HG02759 (cell line): ENCODE data around the gene RFTN1.
A peak's percentile ranks its signal among the peaks of the same experiment; 100 is the strongest.

ENCODE experiments used
- ATAC-seq: cut with Tn5 transposase; IDR thresholded peaks from one replicate; pipeline ENCODE4 v1.9.1; 2021; ENCODE audit warnings: mild to moderate bottlenecking, moderate library complexity; ENCODE audit not compliant: unreplicated experiment

RFTN1 gene

DNA sequence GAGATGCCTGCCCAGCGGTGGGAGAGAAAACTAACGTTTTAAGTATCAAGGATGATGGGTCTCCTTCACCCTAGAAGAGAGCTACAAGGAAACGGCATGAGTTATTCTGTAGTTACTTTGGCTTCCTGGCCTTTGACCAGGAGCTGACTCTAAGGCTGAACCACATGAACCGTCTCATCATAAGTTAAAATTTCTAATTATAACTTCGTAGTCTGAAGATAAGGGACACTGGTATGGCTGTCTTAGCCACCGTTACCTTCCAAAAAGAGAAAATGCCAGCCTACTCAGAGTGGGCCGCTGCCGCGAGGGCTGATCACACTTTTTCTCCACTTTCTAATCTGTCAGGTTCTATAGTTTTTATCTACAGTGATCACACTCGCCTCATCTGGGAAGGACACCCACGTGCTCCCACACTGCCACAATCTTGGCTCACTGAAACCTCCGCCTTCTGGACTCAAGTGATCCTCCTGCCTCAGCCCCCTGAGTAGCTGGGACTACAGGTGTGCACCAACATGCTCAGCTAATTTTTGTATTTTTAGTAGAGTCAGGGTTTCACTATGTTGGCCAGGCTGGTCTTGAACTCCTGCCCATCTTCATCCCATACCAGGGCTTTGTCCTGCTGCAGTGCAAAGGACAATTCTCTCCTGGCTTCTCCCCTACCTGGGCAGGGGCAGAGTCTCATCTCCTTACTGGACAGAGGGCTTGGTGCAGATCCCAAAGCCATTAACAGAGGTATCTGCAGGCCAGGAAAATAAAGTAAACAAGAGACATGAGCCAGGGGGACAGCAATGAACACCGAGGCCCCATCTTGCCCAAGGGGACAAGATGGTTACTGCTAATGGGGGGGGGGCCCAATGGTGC is 73.4 kb downstream of the RFTN1 start:
- no peak for ATAC-seq

DNA sequence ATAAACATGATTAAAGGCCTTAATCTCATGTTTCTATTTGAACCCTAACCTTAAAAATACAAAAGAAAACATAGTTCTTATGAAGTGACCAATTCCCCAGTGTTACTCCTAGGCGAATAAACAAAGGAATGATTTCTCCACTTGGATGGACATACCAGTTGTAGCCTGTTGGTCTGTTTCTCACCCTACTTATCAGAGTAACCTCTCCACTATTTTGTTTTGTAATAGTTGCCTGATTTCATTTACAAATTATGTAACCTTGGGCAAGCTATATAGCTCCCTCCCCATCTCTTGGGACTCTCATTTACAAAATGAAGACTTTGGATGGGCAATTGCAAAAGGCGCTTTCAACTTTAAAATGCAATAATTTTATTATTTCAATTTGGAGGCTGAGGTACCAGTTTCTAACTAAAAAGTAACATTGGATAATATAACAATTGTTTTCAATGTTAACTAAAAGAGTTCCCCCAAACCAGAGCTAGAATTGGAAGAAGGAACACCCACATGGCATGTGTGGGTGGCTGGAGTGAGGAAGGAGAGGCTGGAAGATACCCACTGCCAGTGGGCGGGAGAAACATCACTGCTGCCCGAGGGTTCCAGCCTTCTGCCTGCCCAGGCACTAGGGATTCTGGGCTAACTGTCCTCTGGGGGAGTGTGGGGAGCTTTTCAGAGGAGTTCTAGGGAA is 74.2 kb downstream of the RFTN1 start:
- no peak for ATAC-seq

DNA sequence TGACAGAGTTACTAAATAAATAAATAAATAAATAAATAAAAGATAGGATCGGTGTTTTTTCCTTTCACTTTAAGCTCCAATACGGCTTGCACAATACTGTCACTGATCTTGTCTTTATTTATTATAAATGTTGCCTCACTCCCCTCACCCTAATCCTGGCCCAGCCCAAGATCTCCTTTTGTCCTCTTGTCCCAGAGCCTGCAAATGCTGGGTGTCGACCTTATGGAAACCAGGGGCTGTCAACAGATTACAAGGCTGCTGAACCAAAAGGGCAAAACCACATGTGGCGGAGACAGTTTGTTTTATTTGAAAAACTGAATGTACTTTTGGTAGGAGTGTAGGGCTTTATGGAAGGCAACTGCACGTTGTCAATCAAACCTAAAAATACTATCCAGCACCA is 75.9 kb downstream of the RFTN1 start:
- ATAC-seq: no peak

DNA sequence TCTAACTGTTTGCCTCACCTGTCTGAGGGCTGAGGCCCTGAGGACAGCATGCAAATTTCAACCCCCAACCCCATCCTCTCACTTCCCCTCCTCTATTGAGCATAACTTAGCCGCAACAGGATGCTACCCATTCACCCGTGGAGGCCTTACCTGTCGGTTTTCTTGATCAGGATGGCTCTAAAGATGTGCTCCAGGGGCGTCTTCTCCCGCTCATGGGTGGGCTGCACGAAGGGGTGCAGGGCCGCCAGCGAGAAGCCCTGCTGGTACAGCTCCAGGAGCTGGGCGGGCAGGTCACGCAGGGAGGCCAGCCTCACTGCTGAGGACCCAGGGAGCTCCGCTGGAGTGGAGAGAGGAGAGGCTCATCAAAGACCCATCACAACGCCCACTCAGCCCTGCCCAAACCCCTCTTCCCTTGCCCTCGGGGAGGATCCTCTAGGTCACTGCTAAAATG is 79.8 kb downstream of the RFTN1 start:
- ATAC-seq: peak; percentile 76

DNA sequence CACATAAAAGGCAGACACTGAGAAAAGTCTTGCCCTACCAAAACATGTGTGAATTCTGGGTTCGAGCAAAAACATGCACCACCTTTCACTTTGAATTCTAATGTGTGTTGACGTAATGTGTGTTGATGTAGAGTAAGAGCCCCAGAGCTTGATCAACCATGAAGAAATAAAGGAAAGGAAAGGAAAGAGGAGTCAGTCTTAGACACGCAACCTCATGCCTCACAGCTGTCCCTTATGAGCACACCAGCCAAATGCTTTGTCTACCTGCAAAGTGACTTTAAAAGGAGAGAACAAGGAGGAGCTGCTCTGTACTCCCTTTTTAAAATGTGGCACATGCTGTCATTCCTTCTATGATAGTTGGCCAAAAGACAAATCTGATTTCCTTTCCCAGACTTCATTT is 80.8 kb downstream of the RFTN1 start:
- ATAC-seq: no peak

DNA sequence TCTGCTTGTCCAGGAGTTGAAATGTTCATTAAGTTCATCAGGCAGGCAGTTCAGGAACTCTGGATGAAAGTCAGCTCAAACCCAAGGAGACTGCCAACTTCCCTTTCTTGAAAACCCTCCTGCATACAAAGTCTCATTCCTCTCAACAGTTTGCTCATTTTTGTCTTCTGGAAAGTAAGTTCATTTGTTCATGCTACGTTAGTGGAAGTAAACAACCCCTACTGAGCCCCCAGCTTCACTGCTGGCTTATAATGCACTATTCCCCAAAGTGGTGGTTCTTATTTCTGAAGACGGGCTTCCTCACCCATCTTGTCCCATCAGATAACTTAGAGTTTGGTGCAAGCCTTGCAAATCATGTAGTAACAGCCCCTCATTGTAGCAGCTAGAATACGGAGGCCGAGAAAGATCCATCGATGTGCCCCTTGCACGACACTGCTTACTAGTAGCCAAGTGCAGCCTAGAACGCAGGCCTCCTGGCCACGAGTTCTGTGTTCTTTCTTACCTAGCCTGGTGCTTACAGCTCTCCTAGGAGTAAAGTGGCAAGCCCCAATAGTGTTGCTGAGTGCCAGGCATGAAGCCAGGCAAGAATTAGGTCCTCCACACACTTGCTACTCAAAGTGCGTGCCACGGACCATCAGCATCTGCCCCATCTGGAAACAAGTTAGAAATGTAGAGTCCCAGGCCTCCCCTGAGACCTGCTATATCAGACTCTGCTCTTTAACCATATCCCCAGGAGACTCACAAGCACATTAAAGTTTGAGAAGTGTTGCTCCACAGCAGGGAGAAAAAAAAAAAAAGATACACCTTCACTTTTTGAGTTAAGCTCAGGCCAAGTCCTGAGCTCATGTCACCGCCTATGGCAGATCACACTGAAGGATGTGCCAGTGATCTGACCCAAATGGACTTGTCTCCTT is 82.5 kb downstream of the RFTN1 start:
- peak; percentile 66 for ATAC-seq

DNA sequence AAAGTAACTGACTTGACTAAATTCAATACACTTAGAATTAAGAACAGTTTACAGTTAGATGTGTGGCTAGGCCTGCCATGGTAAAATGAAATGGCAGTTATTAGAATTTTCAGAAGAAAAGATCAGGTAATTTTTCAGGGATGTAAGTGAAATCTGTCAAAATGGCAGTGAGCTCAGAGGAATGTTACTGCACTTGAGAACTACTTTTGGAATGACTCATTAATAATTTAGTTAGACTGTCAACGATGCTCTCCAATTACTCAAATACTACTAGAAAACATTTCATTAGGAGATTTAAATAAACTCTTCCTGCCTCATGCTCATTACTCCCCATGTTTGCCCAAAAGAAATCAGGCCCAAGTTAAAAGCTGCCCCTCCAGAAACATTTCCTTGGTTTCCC is 84.4 kb downstream of the RFTN1 start:
- no peak for ATAC-seq

DNA sequence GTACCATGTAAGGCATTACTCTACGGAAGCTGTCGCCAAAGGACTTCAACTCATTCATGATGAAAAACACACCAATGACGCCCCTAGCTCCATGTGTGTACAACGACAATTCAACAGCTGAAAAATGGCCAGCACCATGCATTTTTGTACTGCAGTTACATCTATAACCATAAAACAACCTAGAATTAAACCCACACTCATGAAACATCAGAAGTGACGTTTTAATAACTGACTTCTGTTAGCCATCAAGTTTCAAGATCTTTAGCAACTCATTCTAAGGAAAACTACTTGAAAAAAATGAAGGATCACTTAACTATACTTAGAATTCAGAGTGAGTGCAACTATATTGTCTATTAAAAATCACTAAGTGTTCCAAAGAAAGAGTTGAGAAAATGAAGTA is 84.9 kb downstream of the RFTN1 start:
- ATAC-seq: no peak

DNA sequence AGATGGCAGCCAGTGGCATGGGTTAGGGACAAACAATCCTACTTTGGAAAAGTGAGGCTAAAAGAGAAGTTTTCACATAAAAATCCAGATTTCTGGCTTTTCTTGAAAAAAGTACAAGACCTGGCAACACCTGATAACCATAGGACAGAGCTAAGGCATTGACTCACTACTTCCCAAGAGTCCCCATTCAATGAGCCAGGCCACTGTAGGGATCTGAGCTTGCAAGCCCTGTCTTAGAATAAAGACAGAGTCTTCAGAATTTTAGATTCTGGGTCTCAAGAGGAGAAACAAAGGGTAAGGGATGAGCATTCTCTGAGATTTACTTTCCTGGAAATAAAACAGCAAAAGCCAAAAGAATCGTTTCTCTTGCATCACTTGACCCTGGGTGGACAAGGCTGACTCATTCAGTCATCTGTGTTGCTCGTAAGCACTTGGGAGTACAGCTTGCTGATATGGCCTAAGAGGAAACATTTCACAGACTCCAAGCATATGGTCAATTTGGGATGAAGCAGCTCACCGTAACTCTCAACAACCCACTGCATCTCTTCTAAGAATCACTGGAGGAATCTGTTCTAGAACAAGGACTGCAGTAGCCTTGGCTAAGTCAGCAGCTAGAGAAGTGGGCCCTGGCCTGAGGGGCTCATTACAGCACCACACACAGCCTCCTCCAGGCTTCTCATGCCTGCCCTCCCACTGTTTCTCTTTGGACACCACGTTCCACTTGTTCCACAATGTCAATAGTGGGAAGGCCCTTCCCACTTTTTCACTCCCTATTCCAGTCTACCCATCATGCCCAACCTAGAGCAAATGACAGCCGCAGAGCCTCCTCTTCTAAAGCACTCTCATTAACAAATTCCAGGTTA is 86.2 kb downstream of the RFTN1 start:
- no peak for ATAC-seq

DNA sequence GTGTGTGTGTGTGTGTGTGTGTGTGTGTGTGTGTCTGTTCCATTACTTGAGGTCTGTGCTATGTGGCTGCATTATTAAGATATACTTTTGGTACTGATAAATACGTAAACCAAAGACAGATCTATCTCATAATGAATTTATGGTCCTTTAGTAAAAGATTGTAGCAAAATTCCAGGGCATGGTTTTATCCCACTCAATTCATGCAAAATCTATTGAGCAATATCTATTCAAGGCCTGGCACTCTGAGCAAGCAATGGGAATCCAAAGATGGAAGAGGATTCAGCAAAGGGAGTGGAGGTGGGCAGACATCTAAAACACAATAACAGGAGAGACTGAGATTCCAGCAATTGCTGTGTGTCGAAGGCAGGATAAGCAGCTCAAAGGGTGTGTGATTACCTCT is 86.8 kb downstream of the RFTN1 start:
- ATAC-seq: no peak

DNA sequence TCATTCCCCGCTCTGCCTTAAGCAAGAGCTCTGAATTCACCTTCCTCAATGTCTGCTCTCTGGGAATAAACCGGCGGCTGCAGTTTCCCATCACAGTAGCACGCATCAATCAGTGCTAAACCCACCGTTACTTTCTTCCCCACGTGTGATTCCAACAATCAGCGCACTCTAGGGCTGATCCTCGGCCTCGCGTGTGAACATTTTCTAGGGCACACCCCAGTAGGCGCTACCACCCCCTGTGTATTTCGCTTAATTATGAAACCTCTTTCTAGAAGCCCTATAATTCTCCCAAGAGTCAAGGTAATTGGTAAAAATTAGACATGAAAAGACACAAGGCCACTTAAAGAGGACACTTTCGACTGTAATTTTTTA is 87.5 kb downstream of the RFTN1 start:
- ATAC-seq: no peak

DNA sequence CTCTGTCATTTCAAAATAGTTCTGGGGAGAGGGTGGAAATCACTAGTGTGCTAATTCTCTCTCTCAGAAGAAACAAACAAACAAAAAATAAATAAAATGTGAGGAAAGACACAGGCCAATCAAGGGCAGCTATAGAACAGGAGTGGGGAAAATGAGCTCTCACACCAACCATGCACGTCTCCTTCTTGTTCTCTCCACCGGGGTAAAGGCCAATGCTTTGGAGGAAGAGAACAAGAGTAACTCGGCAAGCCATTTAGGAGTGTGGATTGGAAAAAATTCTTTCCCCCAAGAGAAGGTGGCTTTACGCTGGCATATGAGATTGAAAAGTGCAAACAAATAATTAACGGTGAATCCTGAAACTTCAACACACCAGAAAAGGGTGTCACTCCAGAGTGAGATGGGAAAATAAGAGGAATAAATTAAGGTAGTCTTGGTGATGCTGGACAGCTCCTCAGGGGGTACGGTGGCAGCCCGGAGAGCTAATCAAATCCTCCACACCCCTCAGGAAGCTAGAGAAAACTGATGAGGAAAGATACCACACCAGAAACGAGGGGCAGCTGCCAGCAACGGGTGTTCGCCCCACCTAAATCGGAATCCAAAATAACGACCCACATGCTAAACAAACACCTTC is 88.0 kb downstream of the RFTN1 start:
- ATAC-seq: no peak

DNA sequence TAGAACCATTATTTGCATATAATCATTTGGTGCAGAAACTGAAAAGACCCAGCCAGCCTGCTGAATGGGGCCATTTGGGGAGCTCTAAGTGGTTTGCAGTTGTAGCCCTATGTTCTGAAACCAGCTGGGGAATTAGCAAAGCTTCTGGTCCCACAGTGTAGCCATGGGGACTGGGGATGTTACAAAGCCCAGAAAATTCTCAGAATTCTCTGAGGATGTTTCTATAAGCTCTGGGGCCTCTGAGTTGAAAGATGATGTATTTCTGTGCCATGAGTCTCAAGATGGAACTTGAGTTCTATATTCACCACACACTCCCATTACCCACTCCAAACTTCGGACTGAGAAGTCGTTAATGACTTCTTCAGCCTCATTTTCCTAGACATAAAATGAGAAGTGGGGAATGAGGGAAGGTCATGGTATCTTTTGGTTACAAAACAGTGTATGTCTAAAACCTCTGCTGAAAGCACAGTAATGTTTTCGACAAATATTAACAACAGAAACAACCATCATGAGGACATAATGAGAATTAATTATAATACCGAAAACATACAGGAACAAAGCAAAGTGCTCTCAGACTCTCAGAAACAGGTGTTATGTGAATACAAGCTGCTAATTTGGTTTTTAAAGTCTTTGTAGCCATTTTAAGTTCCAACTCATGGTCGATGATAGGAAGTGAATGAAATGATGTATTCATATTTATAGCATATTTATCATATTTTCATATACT is 89.4 kb downstream of the RFTN1 start:
- ATAC-seq: peak; percentile 80

DNA sequence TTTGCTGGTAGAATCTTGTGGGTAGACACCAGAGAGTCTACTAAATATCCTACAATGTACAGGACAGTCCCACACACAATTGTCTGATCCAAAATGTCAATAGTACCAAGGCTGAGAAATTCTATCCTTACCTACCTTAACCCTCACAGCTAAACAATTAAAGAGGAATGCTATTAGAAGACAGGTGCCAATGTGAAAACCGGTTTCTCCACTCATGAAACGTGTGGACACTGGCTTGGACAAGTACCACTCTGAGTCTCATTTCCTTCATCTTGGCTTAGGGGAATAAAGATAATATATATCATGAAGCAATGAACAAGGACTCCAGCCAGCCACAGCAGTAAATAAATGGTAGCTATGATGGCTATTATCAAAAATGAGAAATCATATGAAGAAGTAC is 90.2 kb downstream of the RFTN1 start:
- no peak for ATAC-seq

DNA sequence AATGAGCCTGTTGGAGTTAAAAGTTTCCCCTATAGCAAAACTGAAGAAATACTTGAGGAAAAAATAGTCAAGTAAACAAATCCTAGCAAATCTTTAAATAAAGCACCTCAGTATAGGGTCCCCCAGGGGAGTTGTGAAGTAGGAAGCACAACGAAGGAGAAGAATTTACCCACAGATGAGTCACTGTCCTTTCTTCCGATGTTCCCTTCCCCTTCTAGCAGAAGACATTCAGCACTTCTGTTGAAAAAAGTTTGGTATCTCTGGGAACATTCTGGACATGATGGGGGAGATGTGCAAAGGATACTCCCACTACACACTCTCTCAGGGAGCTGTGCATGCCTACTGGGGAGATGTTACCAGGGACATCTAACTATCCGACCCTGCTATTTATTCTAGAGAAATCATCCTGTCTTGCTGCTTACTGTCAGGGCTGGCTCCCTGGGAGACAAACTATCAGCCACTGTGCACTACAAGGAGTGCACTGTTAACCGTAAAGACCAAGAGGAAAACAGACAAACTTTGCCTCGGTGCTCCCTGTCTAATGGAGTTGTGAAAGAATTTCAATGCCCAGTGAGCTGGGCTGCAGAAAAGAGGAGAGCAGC is 93.8 kb downstream of the RFTN1 start:
- ATAC-seq: no peak

DNA sequence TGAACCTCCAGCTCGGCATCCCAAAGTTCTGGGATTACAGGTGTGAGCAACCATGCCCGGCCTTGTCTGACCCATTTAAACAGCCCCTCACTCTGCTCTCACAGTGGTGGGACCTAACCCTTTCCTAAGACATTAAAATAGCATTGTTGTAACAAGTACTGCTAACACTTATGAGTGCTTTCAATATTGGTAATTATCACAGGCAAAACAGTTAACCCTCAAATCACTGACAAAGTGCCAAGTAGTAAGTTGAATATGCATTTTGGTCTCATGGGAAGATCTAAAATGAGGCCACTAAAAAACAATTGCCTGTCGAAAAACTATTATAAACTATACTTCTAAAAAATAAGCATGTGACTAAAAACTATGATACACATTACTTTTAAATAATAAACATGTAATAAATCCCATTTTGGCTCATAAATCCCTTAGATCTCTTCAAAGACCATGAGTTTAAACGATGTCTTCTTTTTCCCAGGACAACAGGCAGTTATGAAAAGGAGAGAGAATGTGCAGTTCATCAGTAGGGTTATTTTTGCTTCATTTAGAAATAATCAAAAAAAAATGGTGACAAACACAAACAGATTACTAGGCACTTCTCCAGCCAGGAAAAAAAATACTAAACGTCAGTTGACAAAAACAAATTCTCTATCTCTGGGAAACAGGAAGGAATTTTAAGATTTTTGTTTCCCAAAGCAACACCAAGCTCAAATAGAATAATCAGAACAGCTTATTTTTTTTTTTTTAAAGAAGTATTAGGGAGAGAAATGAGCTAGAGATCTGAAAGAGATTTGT is 95.4 kb downstream of the RFTN1 start:
- ATAC-seq: no peak

DNA sequence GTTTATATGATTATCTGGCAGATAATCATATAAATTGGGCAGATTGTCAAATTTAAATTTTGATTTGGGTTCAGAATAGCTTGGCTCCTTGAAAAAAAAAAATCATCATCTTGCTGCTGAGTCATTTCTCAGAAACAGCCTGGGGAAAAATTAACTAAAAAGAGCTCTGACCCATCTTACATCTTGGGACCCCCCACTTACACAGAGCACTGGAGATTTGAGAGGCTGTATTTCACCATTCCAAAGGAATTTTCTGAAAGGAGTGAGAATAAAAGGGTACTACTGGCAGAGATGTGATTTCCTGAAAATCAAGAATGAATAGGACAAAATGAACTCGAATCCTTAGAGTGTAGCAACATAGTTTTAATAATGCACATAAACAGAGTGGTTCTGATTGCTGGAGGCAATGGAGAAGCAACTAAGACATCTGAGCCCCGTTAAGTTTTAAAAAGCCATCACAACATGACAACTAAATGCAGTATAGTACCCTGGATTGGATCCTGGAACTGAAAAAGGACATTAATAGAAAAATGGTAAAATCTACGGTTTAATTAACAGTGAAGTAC is 97.5 kb downstream of the RFTN1 start:
- ATAC-seq: no peak

DNA sequence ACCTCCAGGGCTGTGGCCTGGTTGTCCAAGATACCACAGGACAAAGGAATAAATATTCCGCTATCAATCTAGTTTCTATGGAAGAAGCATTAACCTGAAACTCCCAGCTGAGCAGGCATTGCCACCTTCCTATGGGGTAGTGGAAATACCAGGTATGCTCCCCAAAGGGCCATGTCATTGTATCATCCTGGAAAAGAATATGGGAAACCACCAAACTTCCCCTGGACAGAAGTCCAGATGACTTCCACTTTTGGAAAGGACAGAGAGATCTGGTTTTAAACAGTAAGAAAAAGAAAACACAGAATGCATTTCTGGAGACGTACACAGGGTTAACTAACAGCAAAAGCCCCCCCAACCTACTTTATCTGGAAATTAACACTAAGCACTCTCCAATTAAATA is 100.2 kb downstream of the RFTN1 start:
- no peak for ATAC-seq
